Kasumi-1 (cell line): ENCODE results near the gene CCDC196.
"Not testable (repeated sequence)": the region's sequence is repeated elsewhere in the genome, so short reads cannot be mapped to it uniquely, and the experiment has no call there.

Experiments
- DNase-seq, 2 experiments: peaks; one replicate each; lab custom pipeline; 2025; lab: John Stamatoyannopoulos, UW

Gene CCDC196

GRCh38 chr14:66495218-66496098, 9.3 kb downstream of the CCDC196 start:
- peak; percentile 83 to 86 for DNase-seq

GRCh38 chr14:66496188-66496807, 10.1 kb downstream of the CCDC196 start:
- no peak for DNase-seq

GRCh38 chr14:66496911-66497310, 10.7 kb downstream of the CCDC196 start:
- DNase-seq = no peak

GRCh38 chr14:66498311-66498710, 12.1 kb downstream of the CCDC196 start:
- no peak for DNase-seq

- DNase-seq = no peak
These were observed 15.4 kb downstream of the CCDC196 start for GRCh38 chr14:66501592-66501991.

- DNase-seq = not testable (repeated sequence)
These were observed 16.7 kb downstream of the CCDC196 start for GRCh38 chr14:66502836-66503235.

- DNase-seq = no peak
These were observed 17.4 kb downstream of the CCDC196 start for GRCh38 chr14:66503532-66503931.

GRCh38 chr14:66507181-66507721, 21.1 kb downstream of the CCDC196 start:
- peak; percentile 72 to 85 for DNase-seq

GRCh38 chr14:66507722-66508546, 21.8 kb downstream of the CCDC196 start, which contains the start of gene GPHN:
GPHN (plus strand) TSS chr14:66508147.
- DNase-seq = peak; percentile 97 to 99

GRCh38 chr14:66508547-66508845, 22.3 kb downstream of the CCDC196 start:
- DNase-seq = no peak

GRCh38 chr14:66508846-66509621, 22.9 kb downstream of the CCDC196 start:
- DNase-seq = no peak

- DNase-seq = peak; percentile 23 to 38
These were observed 23.7 kb downstream of the CCDC196 start for GRCh38 chr14:66509874-66510273.

- DNase-seq = no peak
These were observed 25.7 kb downstream of the CCDC196 start for GRCh38 chr14:66511849-66512248.

- peak; percentile 24 to 52 for DNase-seq
These were observed 28.0 kb downstream of the CCDC196 start for GRCh38 chr14:66514213-66514612.

- no peak for DNase-seq
These were observed 44.4 kb downstream of the CCDC196 start for GRCh38 chr14:66530526-66530925.

GRCh38 chr14:66539034-66539433, 52.9 kb downstream of the CCDC196 start:
- no peak for DNase-seq

- DNase-seq = no peak
These were observed 53.9 kb downstream of the CCDC196 start for GRCh38 chr14:66540038-66540437.

GRCh38 chr14:66541627-66542026, 55.5 kb downstream of the CCDC196 start:
- DNase-seq = no peak

GRCh38 chr14:66543996-66544395, 57.8 kb downstream of the CCDC196 start:
- no peak for DNase-seq

GRCh38 chr14:66545191-66545590, 59.0 kb downstream of the CCDC196 start:
- DNase-seq = not testable (repeated sequence)

- not testable (repeated sequence) for DNase-seq
These were observed 59.6 kb downstream of the CCDC196 start for GRCh38 chr14:66545751-66546150.
